Osteoblast (primary cell): ENCODE measurements around the gene REXO1. TPM values are rescaled to one million over a fixed set of nuclear protein-coding genes. Genes with fewer than 3 reads are reported as not detected.

Experiments used
- DNase-seq: peaks from one replicate; pipeline ENCODE4 v3.0.0; 2011; ENCODE audit warnings: low spot score, mixed read lengths; ENCODE audit not compliant: insufficient read length; ENCODE audit errors: missing footprints
- H2AFZ ChIP-seq: 2 replicates; pipeline ENCODE4 v1.6.0; 2011; ENCODE audit warnings: mild to moderate bottlenecking, low read length
- H3K27ac ChIP-seq: 2 replicates; pipeline ENCODE4 v1.5.1; 2011; ENCODE audit warnings: mild to moderate bottlenecking, low read depth, low read length, moderate library complexity
- H3K27me3 ChIP-seq: 2 replicates; pipeline ENCODE4 v1.6.0; 2012; ENCODE audit warnings: mild to moderate bottlenecking, control low read depth, inconsistent platforms, low read length, moderate library complexity; ENCODE audit not compliant: insufficient read depth
- H3K36me3 ChIP-seq: 2 replicates; pipeline ENCODE4 v1.5.1; 2011; ENCODE audit warnings: mild to moderate bottlenecking, low read length, control low read depth, moderate library complexity; ENCODE audit not compliant: insufficient read depth
- H3K4me1 ChIP-seq: 2 replicates; pipeline ENCODE4 v1.5.1; 2011; ENCODE audit warnings: mild to moderate bottlenecking, low read length, control low read depth, moderate library complexity; ENCODE audit not compliant: insufficient read depth
- H3K4me2 ChIP-seq: 2 replicates; pipeline ENCODE4 v1.6.0; 2011; ENCODE audit warnings: mild to moderate bottlenecking, low read length; ENCODE audit not compliant: insufficient read depth
- H3K4me3 ChIP-seq: fragments of 200-600 bp; sonication (generic); 3 replicates; pipeline ENCODE4 v1.5.1; 2012; ENCODE audit warnings: mild to moderate bottlenecking, low read length, inconsistent platforms; ENCODE audit not compliant: insufficient read depth
- H3K79me2 ChIP-seq: 2 replicates; pipeline ENCODE4 v1.6.0; 2012; ENCODE audit warnings: mild to moderate bottlenecking, low read length, control low read depth, inconsistent platforms; ENCODE audit not compliant: insufficient read depth
- H3K9me3 ChIP-seq: 2 replicates; pipeline ENCODE4 v1.5.1; 2011; ENCODE audit warnings: low read depth, low read length, control low read depth
- H4K20me1 ChIP-seq: 2 replicates; pipeline ENCODE4 v1.6.0; 2012; ENCODE audit warnings: mild to moderate bottlenecking, low read length, control low read depth; ENCODE audit not compliant: insufficient read depth
- total RNA-seq: library from RNA; depleted of rRNA; stranded (reverse); fragments of >200 nt; gene quantifications from 2 replicates; pipeline ENCODE4 v1.2.3, GENCODE V29; 2012
- TF ChIP-seq, protein P1 (sequence below): IDR thresholded peaks from 2 replicates; pipeline ENCODE4 v1.5.1; 2011; ENCODE audit warnings: mild to moderate bottlenecking, low read depth, low read length, moderate library complexity; ENCODE audit errors: extremely low read depth

The REXO1 gene
- total RNA-seq, 1 donor, result 9.4 TPM

DNA sequence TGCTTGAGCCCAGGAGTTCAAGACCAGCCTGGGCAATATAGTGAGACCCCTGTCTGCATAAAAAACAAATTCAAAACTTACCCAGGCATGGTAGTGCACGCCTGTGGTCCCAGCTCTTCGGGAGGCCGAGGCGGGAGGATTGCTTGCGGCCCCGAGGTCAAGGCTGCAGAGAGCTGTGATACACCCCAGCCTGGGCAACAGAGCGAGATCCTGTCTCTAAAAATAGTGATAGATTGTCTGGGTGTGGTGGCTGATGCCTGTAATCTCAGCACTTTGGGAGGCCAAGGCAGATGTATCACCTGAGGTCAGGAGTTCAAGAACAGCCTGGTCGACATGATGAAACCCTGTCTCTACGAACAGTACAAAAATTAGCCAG, 19.1 kb upstream of the REXO1 start:
- Histone ChIP-seq H3K27ac (no peak overlapping the region), H4K20me1 (peaks cover 2% of the 10 kb centered on the region), H3K36me3 (peaks cover 6% of the 10 kb centered on the region), H3K27me3 (no peaks in the 10 kb centered on the region), H3K79me2 (peaks cover 34% of the 10 kb centered on the region), H3K4me1 (peaks cover 3% of the 10 kb centered on the region), H2AFZ (no peak overlapping the region), H3K4me3 (no peak overlapping the region), H3K9me3 (no peaks in the 10 kb centered on the region), H3K4me2 (no peak overlapping the region)
- DNase-seq, result no peak
- TF ChIP-seq, protein P1, sequence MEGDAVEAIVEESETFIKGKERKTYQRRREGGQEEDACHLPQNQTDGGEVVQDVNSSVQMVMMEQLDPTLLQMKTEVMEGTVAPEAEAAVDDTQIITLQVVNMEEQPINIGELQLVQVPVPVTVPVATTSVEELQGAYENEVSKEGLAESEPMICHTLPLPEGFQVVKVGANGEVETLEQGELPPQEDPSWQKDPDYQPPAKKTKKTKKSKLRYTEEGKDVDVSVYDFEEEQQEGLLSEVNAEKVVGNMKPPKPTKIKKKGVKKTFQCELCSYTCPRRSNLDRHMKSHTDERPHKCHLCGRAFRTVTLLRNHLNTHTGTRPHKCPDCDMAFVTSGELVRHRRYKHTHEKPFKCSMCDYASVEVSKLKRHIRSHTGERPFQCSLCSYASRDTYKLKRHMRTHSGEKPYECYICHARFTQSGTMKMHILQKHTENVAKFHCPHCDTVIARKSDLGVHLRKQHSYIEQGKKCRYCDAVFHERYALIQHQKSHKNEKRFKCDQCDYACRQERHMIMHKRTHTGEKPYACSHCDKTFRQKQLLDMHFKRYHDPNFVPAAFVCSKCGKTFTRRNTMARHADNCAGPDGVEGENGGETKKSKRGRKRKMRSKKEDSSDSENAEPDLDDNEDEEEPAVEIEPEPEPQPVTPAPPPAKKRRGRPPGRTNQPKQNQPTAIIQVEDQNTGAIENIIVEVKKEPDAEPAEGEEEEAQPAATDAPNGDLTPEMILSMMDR, result no peak

DNA sequence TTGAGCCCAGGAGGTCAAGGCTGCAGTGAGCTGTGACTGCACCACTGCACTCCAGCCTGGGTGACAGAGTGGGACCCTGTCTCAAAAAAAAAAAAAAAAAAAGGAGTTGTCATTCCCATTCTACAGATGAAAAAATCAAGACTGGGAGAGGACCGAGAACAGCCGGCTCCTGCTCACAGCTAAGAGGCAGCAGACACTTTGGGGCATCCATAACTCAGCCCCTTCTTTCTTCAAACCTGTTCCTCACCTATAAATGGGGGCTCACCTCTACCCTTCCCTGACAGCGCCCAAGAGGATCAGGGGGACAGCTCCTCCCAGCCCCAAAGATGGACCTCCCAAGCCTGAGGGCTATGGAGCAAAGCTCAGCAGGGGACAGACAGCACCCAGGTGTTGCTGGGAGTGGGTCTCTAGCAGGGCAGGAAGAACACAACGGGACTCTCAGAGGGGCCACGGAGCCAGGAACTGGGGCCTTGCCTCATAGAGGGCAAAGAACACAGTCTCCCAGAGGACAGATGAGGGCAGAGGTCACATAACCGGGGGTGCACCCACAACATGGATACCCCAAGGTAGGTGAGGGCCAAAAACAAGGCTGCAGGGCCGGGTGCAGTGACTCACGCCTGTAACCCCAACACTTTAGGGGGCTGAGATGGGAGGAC, 18.5 kb upstream of the REXO1 start:
- DNase-seq, result peak; percentile 39
- Histone ChIP-seq H3K4me3 (no peak overlapping the region), H3K9me3 (no peaks in the 10 kb centered on the region), H3K79me2 (peaks cover 34% of the 10 kb centered on the region), H2AFZ (no peak overlapping the region), H3K27me3 (no peaks in the 10 kb centered on the region), H4K20me1 (peaks cover 6% of the 10 kb centered on the region), H3K36me3 (peaks cover 5% of the 10 kb centered on the region), H3K4me2 (no peak overlapping the region), H3K4me1 (peaks cover 3% of the 10 kb centered on the region), H3K27ac (no peak overlapping the region)
- TF ChIP-seq, protein P1, result no peak

DNA sequence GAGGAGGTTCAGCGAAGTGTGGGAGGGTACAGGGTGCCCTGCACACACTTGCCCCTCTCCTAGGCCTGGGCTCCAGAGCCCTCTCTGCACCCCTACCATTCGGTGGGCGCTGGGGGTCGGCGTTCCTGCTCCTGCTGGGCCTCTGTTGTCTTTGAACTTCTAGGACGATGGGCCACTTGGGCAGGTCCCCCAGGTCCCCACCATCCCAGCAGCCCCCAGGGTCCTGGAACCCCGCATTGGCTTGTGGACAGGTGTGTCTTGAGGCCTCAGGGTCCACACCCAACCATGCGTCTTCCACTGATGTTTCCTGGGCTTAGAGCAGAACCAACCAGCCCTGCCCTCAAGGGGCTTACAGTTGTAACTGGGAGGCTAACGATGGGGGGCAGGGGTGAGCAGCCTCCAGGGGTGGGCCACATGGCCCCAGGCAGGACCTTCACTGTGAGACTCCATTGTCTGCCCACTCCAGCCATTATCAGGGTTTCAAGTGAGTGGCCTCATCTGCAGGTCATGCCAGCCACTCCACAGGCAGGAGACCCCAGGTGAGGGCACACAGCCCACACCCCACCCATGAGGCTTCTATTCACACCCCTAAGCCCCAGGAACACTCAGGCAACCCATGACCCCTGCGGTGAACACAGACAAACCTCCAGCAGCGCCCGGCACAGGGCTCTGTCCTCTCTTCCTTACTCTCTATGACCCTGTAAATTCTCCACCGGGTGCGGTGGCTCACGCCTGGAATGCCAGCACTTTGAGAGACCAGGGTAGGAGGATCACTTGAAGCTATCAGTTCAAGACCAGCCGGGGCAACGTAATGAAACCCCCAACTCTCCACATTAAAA, 17.1 kb upstream of the REXO1 start:
- Histone ChIP-seq H3K36me3 (no peaks in the 10 kb centered on the region), H3K9me3 (no peaks in the 10 kb centered on the region), H3K27me3 (no peaks in the 10 kb centered on the region), H4K20me1 (peaks cover 20% of the 10 kb centered on the region), H3K27ac (peak overlapping the region; percentile 72), H3K79me2 (peaks cover 36% of the 10 kb centered on the region), H3K4me3 (peak overlapping the region; percentile 87), H2AFZ (peak overlapping the region; percentile 59), H3K4me1 (peaks cover 15% of the 10 kb centered on the region), H3K4me2 (peak overlapping the region; percentile 87)
- TF ChIP-seq, protein P1, result no peak
- DNase-seq, result peak; percentile 67
